Measurements from ENCODE around the gene PRR29.
"Not testable (repeated sequence)": the region's sequence is repeated elsewhere in the genome, so short reads cannot be mapped to it uniquely, and the experiment has no call there.

The PRR29 gene

GRCh38 chr17:63966646-63967264 is 31.4 kb upstream of the PRR29 start:
- Mint-ChIP-seq H3K9me3 (no peaks in the 10 kb centered on the region), H3K4me3 (no peak overlapping the region), H3K36me3 (ENCODE audit: low read depth) (no peaks in the 10 kb centered on the region), H3K4me1 (ENCODE audit: low read depth) (peaks cover 4% of the 10 kb centered on the region), H3K27ac (no peak overlapping the region), H3K27me3 (ENCODE audit: low read depth) (peaks cover 16% of the 10 kb centered on the region)

- Mint-ChIP-seq H3K4me3 (no peak overlapping the region), H3K36me3 (ENCODE audit: low read depth) (no peaks in the 10 kb centered on the region), H3K9me3 (no peaks in the 10 kb centered on the region), H3K27me3 (ENCODE audit: low read depth) (peaks cover 16% of the 10 kb centered on the region), H3K27ac (no peak overlapping the region), H3K4me1 (ENCODE audit: low read depth) (peaks cover 4% of the 10 kb centered on the region)
These were observed 30.2 kb upstream of the PRR29 start for GRCh38 chr17:63967953-63968352.

GRCh38 chr17:63969278-63969677 is 28.9 kb upstream of the PRR29 start:
- no peak overlapping the region for H3K4me3 Mint-ChIP-seq
- peaks cover 16% of the 10 kb centered on the region for H3K27me3 Mint-ChIP-seq (ENCODE audit: low read depth)
- no peak overlapping the region for H3K27ac Mint-ChIP-seq
- peaks cover 7% of the 10 kb centered on the region for H3K4me1 Mint-ChIP-seq (ENCODE audit: low read depth)
- no peaks in the 10 kb centered on the region for H3K36me3 Mint-ChIP-seq (ENCODE audit: low read depth)
- H3K9me3 Mint-ChIP-seq, result no peaks in the 10 kb centered on the region

- Mint-ChIP-seq H3K4me3 (no peak within 1 kb of the TSS), H3K9me3 (no peaks in the 10 kb centered on the region), H3K4me1 (ENCODE audit: low read depth) (peaks cover 5% of the 10 kb centered on the region), H3K27me3 (ENCODE audit: low read depth) (peaks cover 16% of the 10 kb centered on the region), H3K27ac (no peak within 1 kb of the TSS), H3K36me3 (ENCODE audit: low read depth) (no peaks in the 10 kb centered on the region)
These were observed 25.4 kb upstream of the PRR29 start, which contains the start of gene SCN4A for GRCh38 chr17:63972796-63973195. TSS of gene SCN4A (minus strand) at chr17:63972918. CDS start at chr17:63972841, 77 bp downstream.

- H3K4me1 Mint-ChIP-seq (ENCODE audit: low read depth), result peaks cover 5% of the 10 kb centered on the region
- H3K27me3 Mint-ChIP-seq (ENCODE audit: low read depth), result peaks cover 15% of the 10 kb centered on the region
- H3K36me3 Mint-ChIP-seq (ENCODE audit: low read depth), result no peaks in the 10 kb centered on the region
- no peak overlapping the region for H3K4me3 Mint-ChIP-seq
- H3K9me3 Mint-ChIP-seq, result no peaks in the 10 kb centered on the region
- H3K27ac Mint-ChIP-seq, result no peak overlapping the region
These were observed 24.9 kb upstream of the PRR29 start for GRCh38 chr17:63973247-63973646.

- H3K9me3 Mint-ChIP-seq, result no peaks in the 10 kb centered on the region
- H3K4me3 Mint-ChIP-seq, result no peak overlapping the region
- no peak overlapping the region for H3K27ac Mint-ChIP-seq
- H3K36me3 Mint-ChIP-seq (ENCODE audit: low read depth), result no peaks in the 10 kb centered on the region
- peaks cover 5% of the 10 kb centered on the region for H3K4me1 Mint-ChIP-seq (ENCODE audit: low read depth)
- peaks cover 10% of the 10 kb centered on the region for H3K27me3 Mint-ChIP-seq (ENCODE audit: low read depth)
These were observed 24.1 kb upstream of the PRR29 start for GRCh38 chr17:63973930-63974593.

GRCh38 chr17:63974594-63975192 is 23.5 kb upstream of the PRR29 start:
- Mint-ChIP-seq H3K27me3 (ENCODE audit: low read depth) (peaks cover 6% of the 10 kb centered on the region), H3K4me3 (no peak overlapping the region), H3K4me1 (ENCODE audit: low read depth) (peaks cover 5% of the 10 kb centered on the region), H3K9me3 (no peaks in the 10 kb centered on the region), H3K36me3 (ENCODE audit: low read depth) (no peaks in the 10 kb centered on the region), H3K27ac (no peak overlapping the region)

GRCh38 chr17:63975541-63976092 is 22.5 kb upstream of the PRR29 start:
- Mint-ChIP-seq H3K27ac (no peak overlapping the region), H3K4me1 (ENCODE audit: low read depth) (peaks cover 5% of the 10 kb centered on the region), H3K27me3 (ENCODE audit: low read depth) (no peaks in the 10 kb centered on the region), H3K4me3 (no peak overlapping the region), H3K9me3 (no peaks in the 10 kb centered on the region), H3K36me3 (ENCODE audit: low read depth) (no peaks in the 10 kb centered on the region)

- Mint-ChIP-seq H3K4me1 (ENCODE audit: low read depth) (peaks cover 5% of the 10 kb centered on the region), H3K4me3 (no peak overlapping the region), H3K36me3 (ENCODE audit: low read depth) (no peaks in the 10 kb centered on the region), H3K9me3 (peaks cover 1% of the 10 kb centered on the region), H3K27me3 (ENCODE audit: low read depth) (no peaks in the 10 kb centered on the region), H3K27ac (no peak overlapping the region)
These were observed 21.4 kb upstream of the PRR29 start for GRCh38 chr17:63976702-63977101.

GRCh38 chr17:63978272-63979200 is 19.6 kb upstream of the PRR29 start:
- peaks cover 13% of the 10 kb centered on the region for H3K9me3 Mint-ChIP-seq
- no peak overlapping the region for H3K4me3 Mint-ChIP-seq
- peaks cover 3% of the 10 kb centered on the region for H3K4me1 Mint-ChIP-seq (ENCODE audit: low read depth)
- no peaks in the 10 kb centered on the region for H3K27me3 Mint-ChIP-seq (ENCODE audit: low read depth)
- peaks cover 7% of the 10 kb centered on the region for H3K36me3 Mint-ChIP-seq (ENCODE audit: low read depth)
- no peak overlapping the region for H3K27ac Mint-ChIP-seq

GRCh38 chr17:63982641-63983040 is 15.5 kb upstream of the PRR29 start:
- peaks cover 13% of the 10 kb centered on the region for H3K9me3 Mint-ChIP-seq
- H3K4me1 Mint-ChIP-seq (ENCODE audit: low read depth), result peaks cover 17% of the 10 kb centered on the region
- not testable (repeated sequence) for H3K27me3 Mint-ChIP-seq (ENCODE audit: low read depth); H3K27ac Mint-ChIP-seq; H3K36me3 Mint-ChIP-seq (ENCODE audit: low read depth); H3K4me3 Mint-ChIP-seq

GRCh38 chr17:63983320-63983719 is 14.8 kb upstream of the PRR29 start:
- H3K9me3 Mint-ChIP-seq, result peaks cover 13% of the 10 kb centered on the region
- peaks cover 7% of the 10 kb centered on the region for H3K36me3 Mint-ChIP-seq (ENCODE audit: low read depth)
- H3K4me1 Mint-ChIP-seq (ENCODE audit: low read depth), result peaks cover 17% of the 10 kb centered on the region
- H3K27me3 Mint-ChIP-seq (ENCODE audit: low read depth), result no peaks in the 10 kb centered on the region
- no peak overlapping the region for H3K27ac Mint-ChIP-seq
- H3K4me3 Mint-ChIP-seq, result no peak overlapping the region

GRCh38 chr17:63984236-63984635 is 13.9 kb upstream of the PRR29 start:
- peaks cover 13% of the 10 kb centered on the region for H3K9me3 Mint-ChIP-seq
- H3K4me3 Mint-ChIP-seq, result no peak overlapping the region
- peaks cover 17% of the 10 kb centered on the region for H3K4me1 Mint-ChIP-seq (ENCODE audit: low read depth)
- H3K27me3 Mint-ChIP-seq (ENCODE audit: low read depth), result no peaks in the 10 kb centered on the region
- peaks cover 7% of the 10 kb centered on the region for H3K36me3 Mint-ChIP-seq (ENCODE audit: low read depth)
- peak overlapping the region; percentile 39 for H3K27ac Mint-ChIP-seq

Measured in T-helper 1 cell treated with Interleukin-12 subunit alpha and Interleukin-12 subunit beta and Interleukin-4 antibody, amounts not matched to agents 30 μg/mL and 1 μg/mL, for 36 hours (primary cell).